Measurements from ENCODE around the gene EHD3.

DNA sequence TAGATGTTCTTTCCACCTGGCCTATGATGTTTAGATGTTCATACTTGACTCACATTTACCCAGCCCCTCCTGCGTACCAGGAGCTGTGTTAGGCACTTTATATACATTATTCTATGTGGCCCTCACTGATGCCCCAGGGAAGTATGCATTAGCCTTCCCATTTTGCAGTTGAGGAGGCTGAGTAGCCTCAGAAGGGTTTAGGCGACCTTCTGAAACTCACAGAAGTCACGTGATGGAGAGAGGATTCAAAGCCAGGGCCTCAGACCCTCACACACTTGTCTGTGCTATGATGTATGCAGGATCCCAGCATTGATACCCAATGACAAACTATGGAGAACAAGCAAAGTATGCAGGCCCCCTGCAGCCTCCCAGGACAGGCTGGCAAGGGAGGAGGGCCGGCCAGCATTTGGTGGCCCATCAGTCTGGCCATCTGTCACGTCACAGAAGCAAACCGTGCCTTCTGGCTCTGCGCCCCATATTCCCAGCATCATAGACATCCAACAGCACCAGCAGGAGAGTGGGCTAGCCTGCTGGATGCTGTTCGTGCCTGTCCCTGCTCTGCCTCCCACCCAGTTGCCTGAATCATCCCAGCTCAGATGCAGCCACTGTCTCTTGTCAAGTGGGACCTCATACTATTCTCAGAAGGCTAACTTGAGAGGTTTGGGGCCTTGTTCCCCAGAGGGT lies 33.6 kb downstream of the EHD3 start:
- TF ChIP-seq CTCF (IDR thresholded peaks at IDR 0.05; ENCODE audit: insufficient read depth, low read depth, low read length) (no peak), EZH2 (IDR thresholded peaks at IDR 0.05; ENCODE audit: insufficient read depth, low read length) (no peak)
